Erythroblast (primary cell): Measurements from ENCODE around the gene NCAPG2.

Experiments used
- DNase-seq, 2 experiments: peaks; one replicate each; lab custom pipeline; 2025; lab: John Stamatoyannopoulos, UW
- GATA1 ChIP-seq: IDR thresholded peaks from 2 replicates; pipeline ENCODE4 v1.6.1; 2011; ENCODE audit warnings: low read depth, mild to moderate bottlenecking, control low read depth, low read length, moderate library complexity
- POLR2A ChIP-seq: IDR thresholded peaks from 2 replicates; pipeline ENCODE4 v1.6.1; 2011; ENCODE audit warnings: mild to moderate bottlenecking, low read length

Gene NCAPG2

GRCh38 chr7:158704524-158705233 lies at the start of gene NCAPG2:
NCAPG2 (minus strand) TSS chr7:158704804; CDS start chr7:158701899, 2,905 bp downstream.
- TF ChIP-seq GATA1 = no peak
- TF ChIP-seq POLR2A = peak; percentile 81
- DNase-seq = peak; percentile 99

- DNase-seq = no peak
- TF ChIP-seq POLR2A (no peak), GATA1 (no peak)
Observed at GRCh38 chr7:158753900-158754299, 49.3 kb upstream of the NCAPG2 start.

- TF ChIP-seq GATA1 = no peak
- TF ChIP-seq POLR2A = no peak
- DNase-seq = peak; percentile 25 to 55
Observed at GRCh38 chr7:158751751-158752150, 47.1 kb upstream of the NCAPG2 start.

- no peak for DNase-seq
- TF ChIP-seq GATA1 (no peak), POLR2A (no peak)
Observed at GRCh38 chr7:158751199-158751598, 46.6 kb upstream of the NCAPG2 start.

GRCh38 chr7:158750702-158751101 lies 46.1 kb upstream of the NCAPG2 start:
- DNase-seq = no peak
- TF ChIP-seq GATA1 = no peak
- no peak for TF ChIP-seq POLR2A

GRCh38 chr7:158749396-158749795 lies 44.8 kb upstream of the NCAPG2 start:
- no peak for TF ChIP-seq GATA1
- TF ChIP-seq POLR2A = no peak
- no peak for DNase-seq

GRCh38 chr7:158748335-158748734 lies 43.7 kb upstream of the NCAPG2 start:
- no peak for DNase-seq
- TF ChIP-seq POLR2A = no peak
- TF ChIP-seq GATA1 = no peak

- TF ChIP-seq GATA1 (no peak), POLR2A (no peak)
- DNase-seq = no peak
Observed at GRCh38 chr7:158747408-158747807, 42.8 kb upstream of the NCAPG2 start.

- no peak for DNase-seq
Observed at GRCh38 chr7:158746957-158747356, 42.4 kb upstream of the NCAPG2 start.

GRCh38 chr7:158745057-158745715 lies 40.6 kb upstream of the NCAPG2 start:
- TF ChIP-seq POLR2A (no peak), GATA1 (no peak)
- no peak for DNase-seq

More at GRCh38 chr7:158746957-158747356, 42.4 kb upstream of the NCAPG2 start:
- TF ChIP-seq POLR2A (no peak), GATA1 (no peak)

- TF ChIP-seq GATA1 (no peak), POLR2A (no peak)
- no peak for DNase-seq
Observed at GRCh38 chr7:158744070-158744469, 39.5 kb upstream of the NCAPG2 start.

GRCh38 chr7:158743219-158743618 lies 38.6 kb upstream of the NCAPG2 start:
- TF ChIP-seq GATA1 = no peak
- TF ChIP-seq POLR2A = no peak
- no peak for DNase-seq

- TF ChIP-seq GATA1 (no peak), POLR2A (no peak)
- no peak for DNase-seq
Observed at GRCh38 chr7:158742065-158742821, 37.6 kb upstream of the NCAPG2 start.

GRCh38 chr7:158741294-158741666 lies 36.7 kb upstream of the NCAPG2 start:
- DNase-seq = no peak
- TF ChIP-seq GATA1 (no peak), POLR2A (no peak)
